HG03045 (cell line): Measurements from ENCODE around the gene AP5S1.

Source experiments
- ATAC-seq: cut with Tn5 transposase; IDR thresholded peaks from one replicate; pipeline ENCODE4 v1.9.1; 2021; ENCODE audit warnings: mild to moderate bottlenecking, moderate library complexity; ENCODE audit not compliant: unreplicated experiment

The AP5S1 gene

GRCh38 chr20:3873507-3873906 lies 53.2 kb downstream of the AP5S1 start:
- ATAC-seq, result no peak

- no peak for ATAC-seq
These were observed 54.0 kb downstream of the AP5S1 start for GRCh38 chr20:3874194-3874844.

GRCh38 chr20:3875378-3875974 lies 55.1 kb downstream of the AP5S1 start:
- ATAC-seq, result no peak

- no peak for ATAC-seq
These were observed 55.7 kb downstream of the AP5S1 start for GRCh38 chr20:3876000-3876399.

- ATAC-seq, result no peak
These were observed 56.3 kb downstream of the AP5S1 start for GRCh38 chr20:3876676-3877075.
